A549 (cell line): Measurements from ENCODE around the gene WDR38. TPM values are rescaled to one million over a fixed set of nuclear protein-coding genes. Genes with fewer than 3 reads are reported as not detected.

Source experiments
- CEBPB ChIP-seq, 2 experiments: fragments of >200 bp in 1 of 2; sonication (Bioruptor Twin) in 1 of 2; formaldehyde crosslinking in 1 of 2; IDR thresholded peaks; 2 replicates each; pipeline ENCODE4 v1.6.1; 2012 to 2016
- CHD2 ChIP-seq: fragments of 150-350 bp; IDR thresholded peaks from 2 replicates; pipeline ENCODE4 v1.6.1; 2014; ENCODE audit warnings: low read length; ENCODE audit not compliant: partially characterized antibody
- CHD4 ChIP-seq: fragments of 200-600 bp; sonication (generic); IDR thresholded peaks from 2 replicates; pipeline ENCODE4 v1.6.1; 2016; ENCODE audit warnings: antibody characterized with exemption, mild to moderate bottlenecking, borderline replicate concordance
- EP300 ChIP-seq, 2 experiments: fragments of >200 bp; sonication (Bioruptor Twin); formaldehyde crosslinking; IDR thresholded peaks; 2 replicates in 1 of 2; 3 replicates in 1 of 2; pipeline ENCODE4 v1.6.1; 2016 to 2017
- ESRRA ChIP-seq: fragments of 150-350 bp; IDR thresholded peaks from 2 replicates; pipeline ENCODE4 v1.6.1; 2014; ENCODE audit warnings: mild to moderate bottlenecking, low read length, borderline replicate concordance
- FOSB ChIP-seq: fragments of 250-450 bp; sonication (Bioruptor Pico); IDR thresholded peaks from 2 replicates; pipeline ENCODE4 v1.5.0; 2020; ENCODE audit warnings: mild to moderate bottlenecking, moderate library complexity
- FOSL2 ChIP-seq, 2 experiments: fragments of 450-650 bp in 1 of 2; fragments of >200 bp in 1 of 2; sonication (Bioruptor Twin) in 1 of 2; formaldehyde crosslinking; IDR thresholded peaks; 2 replicates each; pipeline versions ENCODE4 v1.5.0 to v1.6.1; 2016 to 2020; ENCODE audit warnings: mild to moderate bottlenecking in 1 of 2, moderate library complexity in 1 of 2
- HDAC2 ChIP-seq: fragments of 200-600 bp; sonication (generic); IDR thresholded peaks from 2 replicates; pipeline ENCODE4 v1.6.1; 2016
- HEYL ChIP-seq: fragments of 250-450 bp; sonication (Bioruptor Pico); IDR thresholded peaks from 2 replicates; pipeline ENCODE4 v1.8.0; 2021; ENCODE audit warnings: mild to moderate bottlenecking, moderate library complexity
- KDM1A ChIP-seq: fragments of 200-600 bp; sonication (generic); IDR thresholded peaks from 2 replicates; pipeline ENCODE4 v1.6.1; 2016; ENCODE audit warnings: low read depth, mild to moderate bottlenecking
- KDM5A ChIP-seq: fragments of 200-600 bp; sonication (generic); IDR thresholded peaks from 2 replicates; pipeline ENCODE4 v1.6.1; 2016; ENCODE audit warnings: antibody characterized with exemption, mild to moderate bottlenecking
- MAFK ChIP-seq: fragments of 450-650 bp; IDR thresholded peaks from 2 replicates; pipeline ENCODE4 v1.6.1; 2014; ENCODE audit not compliant: partially characterized antibody
- MAZ ChIP-seq: fragments of 150-350 bp; IDR thresholded peaks from 2 replicates; pipeline ENCODE4 v1.6.1; 2014; ENCODE audit warnings: antibody characterized with exemption, low read depth, low read length, borderline replicate concordance
- MYC ChIP-seq: IDR thresholded peaks from 2 replicates; pipeline ENCODE4 v1.6.1; 2012; ENCODE audit warnings: mild to moderate bottlenecking, inconsistent platforms, low read length, improper control_type of control experiment, borderline replicate concordance
- NPAS2 ChIP-seq: fragments of 250-450 bp; sonication (Bioruptor Pico); IDR thresholded peaks from 2 replicates; pipeline ENCODE4 v1.8.0; 2022; ENCODE audit warnings: mild to moderate bottlenecking, moderate library complexity, borderline replicate concordance
- NR3C1 ChIP-seq: fragments of >200 bp; sonication (Bioruptor Twin); formaldehyde crosslinking; IDR thresholded peaks from 3 replicates; pipeline ENCODE4 v1.6.1; 2017
- POLR2A ChIP-seq: IDR thresholded peaks from 2 replicates; pipeline ENCODE4 v1.6.1; 2012; ENCODE audit warnings: mild to moderate bottlenecking, low read length
- POLR2AphosphoS2 ChIP-seq: conservative IDR thresholded peaks from 2 replicates; pipeline ENCODE4 v1.6.1; 2012; ENCODE audit warnings: low read length, improper control_type of control experiment, inconsistent platforms
- RAD21 ChIP-seq, 2 experiments: fragments of >200 bp in 1 of 2; sonication (Bioruptor Twin) in 1 of 2; formaldehyde crosslinking in 1 of 2; IDR thresholded peaks in 1 of 2; conservative IDR thresholded peaks in 1 of 2; 2 replicates in 1 of 2; 3 replicates in 1 of 2; pipeline ENCODE4 v1.6.1; 2012 to 2018; ENCODE audit warnings: inconsistent platforms in 1 of 2
- RCOR1 ChIP-seq: fragments of 150-350 bp; IDR thresholded peaks from 2 replicates; pipeline ENCODE4 v1.6.1; 2014; ENCODE audit warnings: antibody characterized with exemption, low read length, low read depth
- RFX5 ChIP-seq: fragments of 450-650 bp; IDR thresholded peaks from 2 replicates; pipeline ENCODE4 v1.7.1; 2014; ENCODE audit warnings: antibody characterized with exemption, mild to moderate bottlenecking, moderate library complexity
- SREBF2 ChIP-seq: fragments of 450-650 bp; IDR thresholded peaks from 2 replicates; pipeline ENCODE4 v1.6.1; 2014; ENCODE audit warnings: mild to moderate bottlenecking, moderate library complexity
- TP53 ChIP-seq: fragments of 250-450 bp; sonication (Bioruptor Pico); IDR thresholded peaks from 2 replicates; pipeline ENCODE4 v1.5.0; 2021; ENCODE audit warnings: mild to moderate bottlenecking, moderate library complexity
- ZC3H11A ChIP-seq: fragments of 450-650 bp; IDR thresholded peaks from 2 replicates; pipeline ENCODE4 v1.6.1; 2014; ENCODE audit warnings: antibody characterized with exemption, mild to moderate bottlenecking
- ZSCAN20 ChIP-seq: fragments of 250-450 bp; sonication (Bioruptor Pico); IDR thresholded peaks from 2 replicates; pipeline ENCODE4 v1.8.0; 2022; ENCODE audit warnings: mild to moderate bottlenecking, moderate library complexity
- polyA plus RNA-seq, 4 experiments: library from polyadenylated mRNA; depleted of rRNA in 3 of 4; stranded (reverse); fragments of >200 nt; fragmentation: RNase III in 1 of 4; extraction: RNeasy Plus Mini Kit Qiagen cat#74134 plus additional on column Dnase treatment in 1 of 4; gene quantifications; 2 replicates in 3 of 4; 3 replicates in 1 of 4; pipeline ENCODE4 v1.2.3, GENCODE V29; 2011 to 2017
- TF ChIP-seq, protein P1 (sequence below): fragments of 150-350 bp; IDR thresholded peaks from 2 replicates; pipeline ENCODE4 v1.6.1; 2014; ENCODE audit warnings: low read depth, mild to moderate bottlenecking, low read length
- TF ChIP-seq, protein P2 (sequence below): fragments of >200 bp; sonication (Bioruptor Twin); formaldehyde crosslinking; IDR thresholded peaks from 2 replicates; pipeline ENCODE4 v1.6.1; 2016
- TF ChIP-seq, protein P3 (sequence below): fragments of 250-450 bp; sonication (Bioruptor Pico); IDR thresholded peaks from 2 replicates; pipeline ENCODE4 v1.5.0; 2021; ENCODE audit warnings: mild to moderate bottlenecking, moderate library complexity, borderline replicate concordance
- TF ChIP-seq, protein P4 (sequence below): IDR thresholded peaks from 2 replicates; pipeline ENCODE4 v1.6.1; 2012; ENCODE audit warnings: low read depth, borderline replicate concordance
- TF ChIP-seq, protein P5 (sequence below): fragments of >200 bp; sonication (Bioruptor Twin); formaldehyde crosslinking; IDR thresholded peaks from 3 replicates; pipeline ENCODE4 v1.5.1; 2016
- TF ChIP-seq, protein P6 (sequence below): IDR thresholded peaks from 2 replicates; pipeline ENCODE4 v1.6.1; 2012
- TF ChIP-seq, protein P7 (sequence below): fragments of 250-450 bp; sonication (Bioruptor Pico); IDR thresholded peaks from 2 replicates; pipeline ENCODE4 v1.5.0; 2020; ENCODE audit warnings: low read depth, mild to moderate bottlenecking, moderate library complexity
- TF ChIP-seq, protein P8 (sequence below): fragments of 450-650 bp; IDR thresholded peaks from 2 replicates; pipeline ENCODE4 v1.6.1; 2014; ENCODE audit warnings: antibody characterized with exemption

The WDR38 gene
- polyA plus RNA-seq, 2 of the 4 experiments (the other 2 are of a cell fraction), result not detected

DNA sequence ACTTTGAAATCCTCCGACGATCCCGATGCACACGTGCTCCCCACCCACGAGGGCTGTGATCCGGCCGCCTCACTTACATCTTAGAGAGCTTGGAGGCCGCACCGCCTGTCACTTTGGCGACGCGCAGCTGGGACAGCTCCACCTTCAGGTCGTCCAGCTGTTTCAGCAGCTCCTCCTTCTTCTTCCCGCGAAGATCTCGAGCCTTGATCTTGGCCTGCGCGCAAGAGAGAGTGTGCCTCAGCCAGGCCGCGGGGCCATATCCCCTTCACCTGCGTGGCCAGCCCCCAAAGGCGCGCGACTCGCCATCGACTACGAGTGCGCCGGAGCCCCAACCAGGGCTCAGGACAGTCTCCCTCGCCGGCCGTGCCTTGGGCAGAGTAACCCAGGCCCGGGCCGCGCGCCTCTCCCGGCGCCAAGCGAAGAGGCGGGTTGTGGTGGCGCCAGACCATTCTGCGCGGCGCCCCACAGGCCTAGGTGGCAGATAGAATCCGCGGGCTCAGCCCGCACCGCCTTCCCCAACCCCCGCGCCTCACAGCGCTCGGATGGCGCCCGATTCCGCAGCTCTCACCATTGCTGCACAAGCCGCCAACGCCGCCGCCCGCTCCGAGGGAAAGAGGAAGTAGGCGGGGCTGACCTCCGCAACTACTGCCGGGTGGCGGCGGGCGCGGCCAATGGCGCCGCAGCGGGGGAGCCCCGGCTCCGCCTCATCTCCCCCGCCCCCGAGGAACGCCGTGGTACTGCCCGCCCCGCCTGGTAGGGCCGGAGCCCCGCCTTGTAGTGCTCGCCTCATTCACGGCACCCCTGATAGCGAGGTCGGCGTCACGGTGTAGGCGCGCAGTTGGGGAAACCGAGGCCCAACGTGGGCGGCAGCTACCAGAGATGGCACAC, 8.3 kb downstream of the WDR38 start, which contains the start of the genes ARPC5L and RPL35 (continued):
- TF ChIP-seq CEBPB (IDR thresholded peaks at IDR 0.05), result no peak
- TF ChIP-seq RCOR1, result no peak
- no peak for TF ChIP-seq CHD4
- no peak for TF ChIP-seq ESRRA
- TF ChIP-seq FOSL2 (IDR thresholded peaks at IDR 0.05), result no peak
- TF ChIP-seq FOSL2 (CRISPR knock-in tag; IDR thresholded peaks at IDR 0.05), result peak; percentile 33; the same call in 1 of the 2 replicates
- no peak for TF ChIP-seq KDM1A
- TF ChIP-seq, protein P1, sequence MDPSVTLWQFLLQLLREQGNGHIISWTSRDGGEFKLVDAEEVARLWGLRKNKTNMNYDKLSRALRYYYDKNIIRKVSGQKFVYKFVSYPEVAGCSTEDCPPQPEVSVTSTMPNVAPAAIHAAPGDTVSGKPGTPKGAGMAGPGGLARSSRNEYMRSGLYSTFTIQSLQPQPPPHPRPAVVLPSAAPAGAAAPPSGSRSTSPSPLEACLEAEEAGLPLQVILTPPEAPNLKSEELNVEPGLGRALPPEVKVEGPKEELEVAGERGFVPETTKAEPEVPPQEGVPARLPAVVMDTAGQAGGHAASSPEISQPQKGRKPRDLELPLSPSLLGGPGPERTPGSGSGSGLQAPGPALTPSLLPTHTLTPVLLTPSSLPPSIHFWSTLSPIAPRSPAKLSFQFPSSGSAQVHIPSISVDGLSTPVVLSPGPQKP, result no peak
- no peak for TF ChIP-seq POLR2AphosphoS2
- TF ChIP-seq HEYL (CRISPR knock-in tag), result no peak
- no peak for TF ChIP-seq KDM5A
- TF ChIP-seq MAFK, result no peak
- no peak for TF ChIP-seq EP300 (IDR thresholded peaks at IDR 0.05)
- TF ChIP-seq NPAS2 (CRISPR knock-in tag), result no peak
- TF ChIP-seq, protein P2, sequence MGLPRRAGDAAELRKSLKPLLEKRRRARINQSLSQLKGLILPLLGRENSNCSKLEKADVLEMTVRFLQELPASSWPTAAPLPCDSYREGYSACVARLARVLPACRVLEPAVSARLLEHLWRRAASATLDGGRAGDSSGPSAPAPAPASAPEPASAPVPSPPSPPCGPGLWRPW, result no peak
- TF ChIP-seq, protein P3, sequence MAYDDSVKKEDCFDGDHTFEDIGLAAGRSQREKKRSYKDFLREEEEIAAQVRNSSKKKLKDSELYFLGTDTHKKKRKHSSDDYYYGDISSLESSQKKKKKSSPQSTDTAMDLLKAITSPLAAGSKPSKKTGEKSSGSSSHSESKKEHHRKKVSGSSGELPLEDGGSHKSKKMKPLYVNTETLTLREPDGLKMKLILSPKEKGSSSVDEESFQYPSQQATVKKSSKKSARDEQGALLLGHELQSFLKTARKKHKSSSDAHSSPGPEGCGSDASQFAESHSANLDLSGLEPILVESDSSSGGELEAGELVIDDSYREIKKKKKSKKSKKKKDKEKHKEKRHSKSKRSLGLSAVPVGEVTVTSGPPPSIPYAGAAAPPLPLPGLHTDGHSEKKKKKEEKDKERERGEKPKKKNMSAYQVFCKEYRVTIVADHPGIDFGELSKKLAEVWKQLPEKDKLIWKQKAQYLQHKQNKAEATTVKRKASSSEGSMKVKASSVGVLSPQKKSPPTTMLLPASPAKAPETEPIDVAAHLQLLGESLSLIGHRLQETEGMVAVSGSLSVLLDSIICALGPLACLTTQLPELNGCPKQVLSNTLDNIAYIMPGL (CRISPR knock-in tag), result peak; percentile 30; the same call in 1 of the 2 replicates
- TF ChIP-seq SREBF2, result no peak
- TF ChIP-seq, protein P4, sequence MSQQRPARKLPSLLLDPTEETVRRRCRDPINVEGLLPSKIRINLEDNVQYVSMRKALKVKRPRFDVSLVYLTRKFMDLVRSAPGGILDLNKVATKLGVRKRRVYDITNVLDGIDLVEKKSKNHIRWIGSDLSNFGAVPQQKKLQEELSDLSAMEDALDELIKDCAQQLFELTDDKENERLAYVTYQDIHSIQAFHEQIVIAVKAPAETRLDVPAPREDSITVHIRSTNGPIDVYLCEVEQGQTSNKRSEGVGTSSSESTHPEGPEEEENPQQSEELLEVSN, result peak; percentile 43; the same call in 1 of the 2 replicates
- TF ChIP-seq, protein P5, sequence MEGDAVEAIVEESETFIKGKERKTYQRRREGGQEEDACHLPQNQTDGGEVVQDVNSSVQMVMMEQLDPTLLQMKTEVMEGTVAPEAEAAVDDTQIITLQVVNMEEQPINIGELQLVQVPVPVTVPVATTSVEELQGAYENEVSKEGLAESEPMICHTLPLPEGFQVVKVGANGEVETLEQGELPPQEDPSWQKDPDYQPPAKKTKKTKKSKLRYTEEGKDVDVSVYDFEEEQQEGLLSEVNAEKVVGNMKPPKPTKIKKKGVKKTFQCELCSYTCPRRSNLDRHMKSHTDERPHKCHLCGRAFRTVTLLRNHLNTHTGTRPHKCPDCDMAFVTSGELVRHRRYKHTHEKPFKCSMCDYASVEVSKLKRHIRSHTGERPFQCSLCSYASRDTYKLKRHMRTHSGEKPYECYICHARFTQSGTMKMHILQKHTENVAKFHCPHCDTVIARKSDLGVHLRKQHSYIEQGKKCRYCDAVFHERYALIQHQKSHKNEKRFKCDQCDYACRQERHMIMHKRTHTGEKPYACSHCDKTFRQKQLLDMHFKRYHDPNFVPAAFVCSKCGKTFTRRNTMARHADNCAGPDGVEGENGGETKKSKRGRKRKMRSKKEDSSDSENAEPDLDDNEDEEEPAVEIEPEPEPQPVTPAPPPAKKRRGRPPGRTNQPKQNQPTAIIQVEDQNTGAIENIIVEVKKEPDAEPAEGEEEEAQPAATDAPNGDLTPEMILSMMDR, result no peak
- 0 out of 2 replicates have a peak, but pooled peaks have one; percentile 17 for TF ChIP-seq FOSB
- TF ChIP-seq TP53, result no peak; the same call in 1 of the 2 replicates
- no peak for TF ChIP-seq ZC3H11A
- no peak for TF ChIP-seq HDAC2
- TF ChIP-seq RFX5, result no peak
- peak; percentile 93 for TF ChIP-seq MYC
- TF ChIP-seq, protein P6, sequence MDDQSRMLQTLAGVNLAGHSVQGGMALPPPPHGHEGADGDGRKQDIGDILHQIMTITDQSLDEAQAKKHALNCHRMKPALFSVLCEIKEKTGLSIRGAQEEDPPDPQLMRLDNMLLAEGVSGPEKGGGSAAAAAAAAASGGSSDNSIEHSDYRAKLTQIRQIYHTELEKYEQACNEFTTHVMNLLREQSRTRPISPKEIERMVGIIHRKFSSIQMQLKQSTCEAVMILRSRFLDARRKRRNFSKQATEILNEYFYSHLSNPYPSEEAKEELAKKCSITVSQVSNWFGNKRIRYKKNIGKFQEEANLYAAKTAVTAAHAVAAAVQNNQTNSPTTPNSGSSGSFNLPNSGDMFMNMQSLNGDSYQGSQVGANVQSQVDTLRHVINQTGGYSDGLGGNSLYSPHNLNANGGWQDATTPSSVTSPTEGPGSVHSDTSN, result peak; percentile 64
- TF ChIP-seq NR3C1, result no peak
- TF ChIP-seq, protein P7, sequence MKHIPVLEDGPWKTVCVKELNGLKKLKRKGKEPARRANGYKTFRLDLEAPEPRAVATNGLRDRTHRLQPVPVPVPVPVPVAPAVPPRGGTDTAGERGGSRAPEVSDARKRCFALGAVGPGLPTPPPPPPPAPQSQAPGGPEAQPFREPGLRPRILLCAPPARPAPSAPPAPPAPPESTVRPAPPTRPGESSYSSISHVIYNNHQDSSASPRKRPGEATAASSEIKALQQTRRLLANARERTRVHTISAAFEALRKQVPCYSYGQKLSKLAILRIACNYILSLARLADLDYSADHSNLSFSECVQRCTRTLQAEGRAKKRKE (CRISPR knock-in tag), result no peak
- no peak for TF ChIP-seq ZSCAN20 (CRISPR knock-in tag)
- TF ChIP-seq MAZ, result no peak
- TF ChIP-seq, protein P8, sequence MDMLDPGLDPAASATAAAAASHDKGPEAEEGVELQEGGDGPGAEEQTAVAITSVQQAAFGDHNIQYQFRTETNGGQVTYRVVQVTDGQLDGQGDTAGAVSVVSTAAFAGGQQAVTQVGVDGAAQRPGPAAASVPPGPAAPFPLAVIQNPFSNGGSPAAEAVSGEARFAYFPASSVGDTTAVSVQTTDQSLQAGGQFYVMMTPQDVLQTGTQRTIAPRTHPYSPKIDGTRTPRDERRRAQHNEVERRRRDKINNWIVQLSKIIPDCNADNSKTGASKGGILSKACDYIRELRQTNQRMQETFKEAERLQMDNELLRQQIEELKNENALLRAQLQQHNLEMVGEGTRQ, result peak; percentile 26; the same call in 1 of the 2 replicates
- TF ChIP-seq CHD2, result no peak
- peak; percentile 86 for TF ChIP-seq POLR2A
- no peak for TF ChIP-seq RAD21 (conservative IDR thresholded peaks at IDR 0.05 in 1 of 2, IDR thresholded peaks at IDR 0.05 in 1 of 2)
